Endothelial cell of umbilical vein (primary cell): Measurements from ENCODE around the gene FANCC.

Source experiments
- CTCF ChIP-seq, 2 donors: IDR thresholded peaks; 1 replicate in 1 of 2; 2 replicates in 1 of 2; pipeline ENCODE4 v1.5.1; 2011; ENCODE audit warnings: low read length in 2 of 2, mild to moderate bottlenecking in 2 of 2, moderate library complexity in 2 of 2, control low read depth in 1 of 2, inconsistent platforms in 1 of 2, low read depth in 1 of 2; ENCODE audit not compliant: insufficient read depth in 1 of 2; ENCODE audit errors: extremely low read depth in 1 of 2
- EZH2 ChIP-seq: IDR thresholded peaks from 2 replicates; pipeline ENCODE4 v1.6.1; 2012; ENCODE audit warnings: borderline replicate concordance, low read depth, mild to moderate bottlenecking, moderate library complexity, low read length, inconsistent platforms; ENCODE audit not compliant: severe bottlenecking
- GATA2 ChIP-seq: IDR thresholded peaks from 2 replicates; pipeline ENCODE4 v1.7.0; 2011; ENCODE audit warnings: low read depth, mild to moderate bottlenecking, moderate library complexity, mixed read lengths, low read length; ENCODE audit not compliant: insufficient read length, insufficient read depth
- JUN ChIP-seq: IDR thresholded peaks from 2 replicates; pipeline ENCODE4 v1.6.1; 2011; ENCODE audit warnings: borderline replicate concordance, low read depth; ENCODE audit not compliant: insufficient read length, insufficient read depth
- MAX ChIP-seq: IDR thresholded peaks from 2 replicates; pipeline ENCODE4 v1.6.1; 2011; ENCODE audit not compliant: insufficient read depth, insufficient read length
- MYC ChIP-seq: IDR thresholded peaks from one replicate; pipeline ENCODE4 v1.6.1; 2011; ENCODE audit warnings: mild to moderate bottlenecking, low read depth, low read length
- POLR2A ChIP-seq: IDR thresholded peaks from 2 replicates; pipeline ENCODE4 v1.6.1; 2012; ENCODE audit warnings: low read depth, mild to moderate bottlenecking, control low read depth, low read length
- POLR2AphosphoS5 ChIP-seq: IDR thresholded peaks from 2 replicates; pipeline ENCODE4 v1.6.1; 2012; ENCODE audit warnings: low read depth, mild to moderate bottlenecking, control low read depth, low read length, moderate library complexity; ENCODE audit not compliant: insufficient read depth

DNA sequence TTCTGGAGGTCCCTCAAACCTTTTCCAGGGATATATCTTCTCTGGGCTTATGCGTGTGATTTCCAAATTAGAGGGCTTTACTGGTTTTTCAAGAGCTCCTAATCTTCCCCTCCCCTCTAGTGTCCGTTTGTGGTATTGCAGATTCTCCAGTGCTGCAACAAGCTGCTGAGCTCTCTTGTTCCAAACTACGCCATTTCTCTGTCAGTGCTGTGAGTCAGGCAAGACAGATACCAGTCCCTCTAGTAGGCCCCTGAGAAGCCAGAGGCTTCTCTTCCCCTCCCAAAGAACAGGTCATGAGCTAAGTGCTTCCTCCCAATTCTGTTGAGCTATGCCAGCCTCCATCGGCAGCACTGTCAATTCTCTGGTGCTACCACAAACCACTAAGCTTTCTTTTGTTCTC, 149.5 kb downstream of the FANCC start:
- no peak for TF ChIP-seq EZH2
- TF ChIP-seq POLR2AphosphoS5 = no peak
- peak; percentile 74 to 82 for TF ChIP-seq CTCF (IDR thresholded peaks at IDR 0.05; ENCODE audit: extremely low read depth in 1 of 2, insufficient read depth in 1 of 2, low read depth in 1 of 2, low read length in 2 of 2)
- TF ChIP-seq POLR2A = no peak
- TF ChIP-seq MAX = no peak
- no peak for TF ChIP-seq MYC
- TF ChIP-seq GATA2 = no peak
- TF ChIP-seq JUN = no peak
